Trophoblast cell (in vitro differentiated cells and primary cell): ENCODE measurements around the gene JPH3.

Experiments
- DNase-seq, 2 donors: peaks; one replicate each; pipeline ENCODE4 v3.0.0-alpha.2; 2016
- H2AFZ ChIP-seq: 2 replicates; pipeline ENCODE4 v1.6.1; 2013; ENCODE audit warnings: low read length, moderate library complexity, mild to moderate bottlenecking; ENCODE audit not compliant: insufficient read depth, poor library complexity
- H2AK5ac ChIP-seq: 2 replicates; pipeline ENCODE4 v1.6.1; 2013; ENCODE audit warnings: mild to moderate bottlenecking, low read length
- H2BK120ac ChIP-seq: 2 replicates; pipeline ENCODE4 v1.6.1; 2013; ENCODE audit warnings: low read length, mild to moderate bottlenecking, moderate library complexity; ENCODE audit not compliant: insufficient read depth, poor library complexity
- H2BK12ac ChIP-seq: 2 replicates; pipeline ENCODE4 v1.6.1; 2013; ENCODE audit warnings: mild to moderate bottlenecking, low read length, moderate library complexity
- H2BK5ac ChIP-seq: 2 replicates; pipeline ENCODE4 v1.6.1; 2013; ENCODE audit warnings: low read length, low read depth, moderate library complexity, mild to moderate bottlenecking; ENCODE audit not compliant: poor library complexity
- H3K14ac ChIP-seq: 2 replicates; pipeline ENCODE4 v1.6.1; 2013; ENCODE audit warnings: mild to moderate bottlenecking, low read length
- H3K18ac ChIP-seq: 2 replicates; pipeline ENCODE4 v1.6.1; 2013; ENCODE audit warnings: mild to moderate bottlenecking, low read length
- H3K23ac ChIP-seq: 2 replicates; pipeline ENCODE4 v1.6.1; 2013; ENCODE audit warnings: low read length
- H3K27ac ChIP-seq: 2 replicates; pipeline ENCODE4 v1.5.1; 2013; ENCODE audit warnings: low read depth, mild to moderate bottlenecking, inconsistent platforms, low read length, moderate library complexity
- H3K27me3 ChIP-seq: 2 replicates; pipeline ENCODE4 v1.6.1; 2013; ENCODE audit warnings: inconsistent platforms, mild to moderate bottlenecking, low read length, moderate library complexity; ENCODE audit not compliant: insufficient read depth
- H3K36me3 ChIP-seq, 2 experiments: 1 replicate in 1 of 2; 2 replicates in 1 of 2; pipeline ENCODE4 v1.6.1; 2013; ENCODE audit warnings: low read length in 2 of 2, mild to moderate bottlenecking in 2 of 2, moderate library complexity in 1 of 2; ENCODE audit not compliant: insufficient read depth in 2 of 2, control insufficient read depth in 1 of 2
- H3K4ac ChIP-seq: 2 replicates; pipeline ENCODE4 v1.6.1; 2013; ENCODE audit warnings: low read depth, mild to moderate bottlenecking, low read length, moderate library complexity
- H3K4me1 ChIP-seq, 2 experiments: 1 replicate in 1 of 2; 2 replicates in 1 of 2; pipeline ENCODE4 v1.6.1; 2013; ENCODE audit warnings: low read length in 2 of 2, mild to moderate bottlenecking in 2 of 2, moderate library complexity in 1 of 2; ENCODE audit not compliant: insufficient read depth in 2 of 2, control insufficient read depth in 1 of 2
- H3K4me2 ChIP-seq: 2 replicates; pipeline ENCODE4 v1.6.1; 2013; ENCODE audit warnings: inconsistent platforms, mild to moderate bottlenecking, low read length, moderate library complexity
- H3K4me3 ChIP-seq: 2 replicates; pipeline ENCODE4 v1.5.1; 2013; ENCODE audit warnings: mild to moderate bottlenecking, low read depth, low read length, inconsistent platforms
- H3K79me1 ChIP-seq: one replicate; pipeline ENCODE4 v1.6.1; 2013; ENCODE audit warnings: low read length
- H3K79me2 ChIP-seq: 2 replicates; pipeline ENCODE4 v1.6.1; 2013; ENCODE audit warnings: low read length, mild to moderate bottlenecking; ENCODE audit not compliant: control insufficient read depth, insufficient read depth, poor library complexity
- H3K9ac ChIP-seq: 2 replicates; pipeline ENCODE4 v1.6.1; 2013; ENCODE audit warnings: mild to moderate bottlenecking, low read length
- H3K9me3 ChIP-seq: 2 replicates; pipeline ENCODE4 v1.6.1; 2013; ENCODE audit warnings: low read depth, mild to moderate bottlenecking, control low read depth, inconsistent platforms, low read length; ENCODE audit not compliant: insufficient read depth
- H4K12ac ChIP-seq: 2 replicates; pipeline ENCODE4 v1.6.1; 2013; ENCODE audit warnings: low read depth, mild to moderate bottlenecking, low read length, moderate library complexity
- H4K8ac ChIP-seq: 2 replicates; pipeline ENCODE4 v1.6.1; 2013; ENCODE audit warnings: low read depth, mild to moderate bottlenecking, low read length, moderate library complexity
- H4K91ac ChIP-seq: one replicate; pipeline ENCODE4 v1.6.1; 2013; ENCODE audit warnings: low read depth, mild to moderate bottlenecking, low read length, moderate library complexity
- WGBS: extraction: QIAGEN DNeasy Blood & Tissue Kit; methylation state at CpG from one replicate; pipeline ENCODE4 v1.1.7; 2013; ENCODE audit warnings: missing lambda C conversion rate; ENCODE audit not compliant: insufficient read length, insufficient coverage; ENCODE audit errors: extremely low coverage; 5-methylcytosine and 5-hydroxymethylcytosine counted together

Gene JPH3

DNA sequence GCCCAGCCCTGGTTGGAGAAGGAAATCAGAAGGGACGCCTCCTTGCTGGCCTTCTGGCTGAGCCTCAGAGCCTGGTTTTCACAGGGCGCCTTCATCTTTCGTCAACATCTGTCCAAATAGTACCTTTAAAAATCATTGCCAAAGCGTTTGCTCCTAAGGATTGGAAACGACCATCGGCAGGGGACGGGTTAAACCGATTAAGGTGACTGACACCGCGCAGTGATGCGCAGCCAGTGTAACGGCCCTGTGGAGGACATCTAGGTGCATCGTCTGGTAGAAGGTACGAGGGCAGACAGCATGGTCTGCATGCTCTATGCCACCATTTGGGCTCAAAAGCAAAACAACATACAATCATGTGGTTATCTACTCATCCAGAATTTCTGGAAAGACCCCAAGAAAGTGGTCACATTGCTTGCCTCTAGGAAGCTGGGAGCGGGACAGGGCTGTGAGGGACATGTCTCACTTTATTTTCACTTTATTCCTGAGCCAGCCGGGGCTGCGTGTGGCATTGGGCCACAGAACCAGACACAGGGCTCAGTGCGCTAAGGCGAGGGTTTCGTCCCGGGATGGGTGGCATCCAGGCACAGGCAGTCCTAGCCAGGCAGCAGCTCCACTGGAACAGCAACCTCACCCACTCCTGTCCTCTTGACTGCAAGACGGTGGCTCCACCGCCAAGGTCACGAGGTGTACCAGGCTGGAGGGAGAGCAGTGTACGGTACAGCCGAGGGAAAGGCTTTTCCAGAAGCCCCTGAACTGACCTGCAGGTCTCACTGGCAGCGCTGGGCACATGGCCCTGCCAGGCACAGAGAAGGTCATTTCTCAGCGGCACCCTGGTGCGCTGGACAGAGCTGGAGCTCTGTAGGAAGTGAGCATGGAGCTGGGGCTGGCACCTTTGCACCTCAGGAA is 40.9 kb upstream of the JPH3 start:
- H3K79me1 ChIP-seq: no peaks in the 10 kb centered on the region
- H3K4me3 ChIP-seq: no peak overlapping the region
- H3K4me2 ChIP-seq: no peak overlapping the region
- no peak overlapping the region for H3K18ac ChIP-seq
- H3K4me1 ChIP-seq: peaks cover 0 to 3% of the 10 kb centered on the region in 2 experiments
- no peak for DNase-seq
- H2BK120ac ChIP-seq: no peak overlapping the region
- no CpG with 5 or more reads among the region's 29 CpGs for WGBS
- H4K91ac ChIP-seq: no peak overlapping the region
- no peak overlapping the region for H2BK5ac ChIP-seq
- no peaks in the 10 kb centered on the region for H3K36me3 ChIP-seq
- H3K27ac ChIP-seq: no peak overlapping the region
- H3K9me3 ChIP-seq: peaks cover 11% of the 10 kb centered on the region
- no peak overlapping the region for H4K8ac ChIP-seq
- H3K27me3 ChIP-seq: no peaks in the 10 kb centered on the region
- no peak overlapping the region for H3K23ac ChIP-seq
- no peak overlapping the region for H3K14ac ChIP-seq
- H2AFZ ChIP-seq: no peak overlapping the region
- no peak overlapping the region for H2AK5ac ChIP-seq
- no peaks in the 10 kb centered on the region for H3K79me2 ChIP-seq
- no peak overlapping the region for H2BK12ac ChIP-seq
- peak overlapping the region; percentile 24 for H3K9ac ChIP-seq
- no peak overlapping the region for H3K4ac ChIP-seq
- H4K12ac ChIP-seq: no peak overlapping the region

DNA sequence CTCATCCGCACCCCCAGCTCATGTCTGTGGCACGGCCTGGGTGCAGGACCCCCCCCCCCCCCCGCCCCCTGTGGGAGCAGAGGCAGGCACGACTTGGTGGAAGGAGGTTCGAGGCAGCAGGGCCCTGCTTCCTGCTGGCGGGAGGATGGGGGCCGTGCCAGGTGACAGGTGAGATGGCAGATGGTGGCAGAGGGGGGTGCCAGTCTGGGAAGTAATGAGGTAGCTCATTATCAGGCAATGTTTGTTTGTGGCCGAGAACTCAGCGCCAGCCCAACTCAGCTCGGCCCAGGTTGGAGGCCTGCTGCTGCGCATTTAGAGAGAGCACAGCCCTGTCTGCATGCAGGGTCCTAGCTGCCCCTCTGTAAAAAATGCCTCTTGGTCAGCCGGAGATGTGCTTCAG is 40.1 kb upstream of the JPH3 start:
- H3K27ac ChIP-seq: no peak overlapping the region
- H3K79me2 ChIP-seq: no peaks in the 10 kb centered on the region
- no peak overlapping the region for H3K14ac ChIP-seq
- peaks cover 0 to 3% of the 10 kb centered on the region in 2 experiments for H3K4me1 ChIP-seq
- no peak overlapping the region for H4K91ac ChIP-seq
- no peak overlapping the region for H3K23ac ChIP-seq
- DNase-seq: no peak
- no peak overlapping the region for H3K18ac ChIP-seq
- H3K79me1 ChIP-seq: no peaks in the 10 kb centered on the region
- H2BK120ac ChIP-seq: no peak overlapping the region
- no peak overlapping the region for H3K4ac ChIP-seq
- H3K27me3 ChIP-seq: no peaks in the 10 kb centered on the region
- no peak overlapping the region for H2BK5ac ChIP-seq
- H3K9me3 ChIP-seq: peaks cover 11% of the 10 kb centered on the region
- no peak overlapping the region for H3K4me3 ChIP-seq
- H2AK5ac ChIP-seq: no peak overlapping the region
- H4K12ac ChIP-seq: no peak overlapping the region
- H3K36me3 ChIP-seq: no peaks in the 10 kb centered on the region
- no peak overlapping the region for H3K4me2 ChIP-seq
- H2BK12ac ChIP-seq: no peak overlapping the region
- no CpG with 5 or more reads among the region's 12 CpGs for WGBS
- H2AFZ ChIP-seq: no peak overlapping the region
- H4K8ac ChIP-seq: no peak overlapping the region
- H3K9ac ChIP-seq: no peak overlapping the region

DNA sequence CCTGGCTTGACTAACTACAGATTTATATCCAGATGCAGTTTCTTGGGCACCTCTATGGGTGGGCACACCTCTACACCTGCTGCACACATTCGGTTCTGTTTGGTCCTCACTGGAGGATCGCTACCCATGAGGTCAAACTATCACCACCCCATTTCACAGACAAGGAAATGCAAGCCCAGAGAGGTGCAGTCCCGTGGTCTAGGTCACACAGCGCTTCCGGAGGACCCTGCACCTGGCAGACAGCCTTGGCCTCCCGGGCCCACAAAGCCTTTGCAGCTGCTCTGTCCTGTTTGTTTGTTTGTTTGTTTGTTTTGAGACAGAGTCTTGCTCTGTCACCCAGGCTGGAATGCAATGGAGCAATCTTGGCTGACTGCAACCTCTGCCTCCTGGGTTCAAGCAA is 39.3 kb upstream of the JPH3 start:
- WGBS: no CpG with 5 or more reads among the region's 6 CpGs
- H4K91ac ChIP-seq: no peak overlapping the region

DNA sequence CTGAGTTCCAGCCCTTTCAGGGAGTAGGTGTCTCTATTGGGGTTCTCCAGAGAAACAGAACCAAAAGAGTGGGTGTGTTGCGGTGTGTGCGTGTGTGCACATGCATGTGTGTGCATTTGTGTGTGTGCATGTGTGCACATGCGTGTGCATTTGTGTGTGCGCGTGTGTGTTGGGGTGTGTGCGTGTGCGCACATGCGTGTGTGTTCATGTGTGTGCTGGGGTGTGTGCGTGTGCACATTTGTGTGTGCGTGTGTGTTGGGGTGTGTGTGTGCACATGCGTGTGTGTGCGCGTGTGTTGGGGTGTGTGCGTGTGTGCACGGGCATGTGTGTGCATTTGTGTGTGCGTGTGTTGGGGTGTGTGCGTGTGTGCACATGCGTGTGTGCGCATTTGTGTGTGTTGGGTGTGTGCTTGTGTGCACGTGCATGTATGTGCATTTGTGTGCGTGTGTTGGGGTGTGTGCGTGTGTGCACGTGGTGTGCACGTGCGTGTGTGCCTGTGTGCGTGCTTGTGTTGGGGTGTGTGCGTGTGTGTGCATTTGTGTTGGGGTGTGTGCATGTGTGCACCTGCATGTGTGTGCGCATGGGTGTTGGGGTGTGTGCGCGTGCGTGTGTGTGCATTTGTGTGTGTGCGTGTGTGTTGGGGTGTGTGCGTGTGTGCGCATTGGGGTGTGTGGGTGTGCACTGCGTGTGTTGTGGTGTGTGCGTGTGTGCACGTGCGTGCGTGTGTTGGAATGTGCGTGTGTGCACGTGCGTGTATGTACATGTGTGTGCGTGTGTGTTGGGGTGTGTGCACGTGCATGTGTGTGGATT is 38.4 kb upstream of the JPH3 start:
- no peaks in the 10 kb centered on the region for H3K36me3 ChIP-seq
- H2BK12ac ChIP-seq: no peak overlapping the region
- no peak overlapping the region for H2AFZ ChIP-seq
- H3K14ac ChIP-seq: no peak overlapping the region
- H2BK5ac ChIP-seq: no peak overlapping the region
- peak overlapping the region; percentile 12 for H3K23ac ChIP-seq
- no peaks in the 10 kb centered on the region for H3K4me1 ChIP-seq
- no peak for DNase-seq
- no peak overlapping the region for H3K4ac ChIP-seq
- no peaks in the 10 kb centered on the region for H3K79me2 ChIP-seq
- H4K8ac ChIP-seq: no peak overlapping the region
- peak overlapping the region; percentile 53 for H3K4me3 ChIP-seq
- no peaks in the 10 kb centered on the region for H3K27me3 ChIP-seq
- no peak overlapping the region for H3K9ac ChIP-seq
- H3K27ac ChIP-seq: no peak overlapping the region
- H3K4me2 ChIP-seq: no peak overlapping the region
- no peak overlapping the region for H3K18ac ChIP-seq
- no CpG with 5 or more reads among the region's 44 CpGs for WGBS
- H4K91ac ChIP-seq: no peak overlapping the region
- H3K9me3 ChIP-seq: peaks cover 11% of the 10 kb centered on the region
- no peak overlapping the region for H2AK5ac ChIP-seq
- H2BK120ac ChIP-seq: no peak overlapping the region
- H4K12ac ChIP-seq: no peak overlapping the region
- no peaks in the 10 kb centered on the region for H3K79me1 ChIP-seq

More for the DNA sequence above, 39.3 kb upstream of the JPH3 start:
- Histone ChIP-seq H3K27me3 (no peaks in the 10 kb centered on the region), H3K14ac (no peak overlapping the region), H3K9me3 (peaks cover 11% of the 10 kb centered on the region), H2BK12ac (no peak overlapping the region), H4K8ac (no peak overlapping the region), H3K9ac (no peak overlapping the region), H3K36me3 (no peaks in the 10 kb centered on the region), H3K4me3 (no peak overlapping the region), H3K4me1 (no peaks in the 10 kb centered on the region), H2BK120ac (no peak overlapping the region), H4K12ac (no peak overlapping the region), H3K18ac (no peak overlapping the region), H3K27ac (no peak overlapping the region), H3K4me2 (no peak overlapping the region), H3K4ac (no peak overlapping the region), H2AK5ac (no peak overlapping the region), H3K79me2 (no peaks in the 10 kb centered on the region), H2AFZ (no peak overlapping the region), H3K23ac (no peak overlapping the region), H3K79me1 (no peaks in the 10 kb centered on the region), H2BK5ac (no peak overlapping the region)
- no peak for DNase-seq
